Endodermal cell (in vitro differentiated cells): Measurements from ENCODE around the gene MACROD2. TPM values are rescaled to one million over a fixed set of nuclear protein-coding genes. Genes with fewer than 3 reads are reported as not detected.

ENCODE experiments used
- DNase-seq: peaks from one replicate; pipeline ENCODE4 v3.0.0-alpha.2; 2017
- H3K27ac ChIP-seq: 2 replicates; pipeline ENCODE4 v1.5.1; 2013; ENCODE audit warnings: mild to moderate bottlenecking, low read depth, low read length, moderate library complexity
- H3K27me3 ChIP-seq: 2 replicates; pipeline ENCODE4 v1.6.1; 2013; ENCODE audit warnings: mild to moderate bottlenecking, low read length, moderate library complexity; ENCODE audit not compliant: insufficient read depth, control insufficient read depth, poor library complexity, severe bottlenecking
- H3K36me3 ChIP-seq: 2 replicates; pipeline ENCODE4 v1.7.0; 2013; ENCODE audit warnings: mild to moderate bottlenecking, low read length, moderate library complexity; ENCODE audit not compliant: control insufficient read depth, insufficient read depth
- H3K4me1 ChIP-seq: one replicate; pipeline ENCODE4 v1.7.0; 2013; ENCODE audit warnings: low read length; ENCODE audit not compliant: control insufficient read depth, insufficient read depth
- H3K4me3 ChIP-seq: 2 replicates; pipeline ENCODE4 v1.5.1; 2013; ENCODE audit warnings: mild to moderate bottlenecking, low read length, moderate library complexity
- H3K9ac ChIP-seq: 2 replicates; pipeline ENCODE4 v1.6.1; 2013; ENCODE audit warnings: mild to moderate bottlenecking, low read length, moderate library complexity; ENCODE audit not compliant: poor library complexity, severe bottlenecking; ENCODE audit errors: extremely low read depth
- H3K9me3 ChIP-seq: 2 replicates; pipeline ENCODE4 v1.6.1; 2013; ENCODE audit warnings: mild to moderate bottlenecking, low read length, moderate library complexity; ENCODE audit not compliant: control insufficient read depth
- H3K27ac Mint-ChIP-seq: 2 replicates; pipeline ENCODE4 v1.8.0; 2020; ENCODE audit warnings: mixed read lengths
- H3K27me3 Mint-ChIP-seq: 2 replicates; pipeline ENCODE4 v1.8.0; 2021; ENCODE audit warnings: mild to moderate bottlenecking, mixed read lengths; ENCODE audit not compliant: insufficient read depth
- H3K36me3 Mint-ChIP-seq: 2 replicates; pipeline ENCODE4 v1.8.0; 2020; ENCODE audit warnings: low read depth, mixed read lengths
- H3K4me1 Mint-ChIP-seq: 2 replicates; pipeline ENCODE4 v1.8.0; 2020; ENCODE audit warnings: mixed read lengths
- H3K4me3 Mint-ChIP-seq: 2 replicates; pipeline ENCODE4 v1.8.0; 2020; ENCODE audit warnings: mild to moderate bottlenecking, moderate library complexity, mixed read lengths
- H3K9me3 Mint-ChIP-seq: 2 replicates; pipeline ENCODE4 v1.8.0; 2020; ENCODE audit warnings: mild to moderate bottlenecking, mixed read lengths
- WGBS, 2 experiments: methylation state at CpG; one replicate each; pipeline versions ENCODE4 v1.1.5 to v1.1.7; 2013; ENCODE audit warnings: missing lambda C conversion rate in 2 of 2, mixed read lengths in 1 of 2; ENCODE audit not compliant: insufficient coverage in 1 of 2, insufficient read length in 1 of 2; 5-methylcytosine and 5-hydroxymethylcytosine counted together
- total RNA-seq, 2 donors: library from RNA; stranded (reverse); fragmentation: NEBNext Ultra II Directional in 1 of 2; extraction: Animal tissue kit (Norgen Biotek cat#: 25700) in 1 of 2; gene quantifications; 2 replicates in 1 of 2; 3 replicates in 1 of 2; pipeline ENCODE4 v1.2.1, GENCODE V29; 2021
- TF ChIP-seq, protein P1 (sequence below): fragments of 200-600 bp; sonication (generic); conservative IDR thresholded peaks from 2 replicates; pipeline ENCODE4 v1.5.0; 2021; ENCODE audit warnings: antibody characterized with exemption, mild to moderate bottlenecking

Gene MACROD2
- total RNA-seq, 2 donors from 2014 or later: 2.3 to 4.8 TPM

DNA sequence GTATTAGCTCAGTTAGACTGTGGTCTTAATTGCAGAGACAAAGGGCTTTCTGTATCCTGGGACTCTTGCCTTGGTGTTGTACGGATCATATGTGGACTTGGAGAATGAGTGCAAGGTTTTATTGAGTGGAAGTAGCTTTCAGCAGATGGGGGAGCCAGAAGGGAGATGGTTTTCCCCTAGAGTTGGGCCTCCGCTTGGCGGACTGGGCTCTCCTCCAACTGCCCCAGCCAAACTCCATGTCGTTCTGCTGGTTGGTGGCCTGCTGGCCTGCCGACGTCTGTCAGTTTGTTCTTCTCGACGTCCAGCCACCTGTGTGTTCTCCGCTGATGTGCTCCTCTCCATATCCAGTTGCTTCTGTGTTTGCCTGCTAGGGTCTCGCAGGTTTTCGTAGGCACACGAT, 531.6 kb downstream of the MACROD2 start:
- H3K9me3 Mint-ChIP-seq: no peaks in the 10 kb centered on the region
- 94 to 96% methylated on average over 9 to 12 of the region's 12 CpGs for WGBS, 2 experiments
- H3K27me3 ChIP-seq: no peaks in the 10 kb centered on the region
- no peak overlapping the region for H3K4me3 Mint-ChIP-seq
- TF ChIP-seq, protein P1, sequence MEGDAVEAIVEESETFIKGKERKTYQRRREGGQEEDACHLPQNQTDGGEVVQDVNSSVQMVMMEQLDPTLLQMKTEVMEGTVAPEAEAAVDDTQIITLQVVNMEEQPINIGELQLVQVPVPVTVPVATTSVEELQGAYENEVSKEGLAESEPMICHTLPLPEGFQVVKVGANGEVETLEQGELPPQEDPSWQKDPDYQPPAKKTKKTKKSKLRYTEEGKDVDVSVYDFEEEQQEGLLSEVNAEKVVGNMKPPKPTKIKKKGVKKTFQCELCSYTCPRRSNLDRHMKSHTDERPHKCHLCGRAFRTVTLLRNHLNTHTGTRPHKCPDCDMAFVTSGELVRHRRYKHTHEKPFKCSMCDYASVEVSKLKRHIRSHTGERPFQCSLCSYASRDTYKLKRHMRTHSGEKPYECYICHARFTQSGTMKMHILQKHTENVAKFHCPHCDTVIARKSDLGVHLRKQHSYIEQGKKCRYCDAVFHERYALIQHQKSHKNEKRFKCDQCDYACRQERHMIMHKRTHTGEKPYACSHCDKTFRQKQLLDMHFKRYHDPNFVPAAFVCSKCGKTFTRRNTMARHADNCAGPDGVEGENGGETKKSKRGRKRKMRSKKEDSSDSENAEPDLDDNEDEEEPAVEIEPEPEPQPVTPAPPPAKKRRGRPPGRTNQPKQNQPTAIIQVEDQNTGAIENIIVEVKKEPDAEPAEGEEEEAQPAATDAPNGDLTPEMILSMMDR: no peak
- no peaks in the 10 kb centered on the region for H3K36me3 Mint-ChIP-seq
- no peaks in the 10 kb centered on the region for H3K9me3 ChIP-seq
- no peak for DNase-seq
- H3K27ac ChIP-seq: no peak overlapping the region
- no peak overlapping the region for H3K9ac ChIP-seq
- no peak overlapping the region for H3K4me3 ChIP-seq
- H3K4me1 ChIP-seq: peaks cover 4% of the 10 kb centered on the region
- peaks cover 10% of the 10 kb centered on the region for H3K4me1 Mint-ChIP-seq
- no peak overlapping the region for H3K27ac Mint-ChIP-seq
- H3K36me3 ChIP-seq: no peaks in the 10 kb centered on the region
- H3K27me3 Mint-ChIP-seq: no peaks in the 10 kb centered on the region

DNA sequence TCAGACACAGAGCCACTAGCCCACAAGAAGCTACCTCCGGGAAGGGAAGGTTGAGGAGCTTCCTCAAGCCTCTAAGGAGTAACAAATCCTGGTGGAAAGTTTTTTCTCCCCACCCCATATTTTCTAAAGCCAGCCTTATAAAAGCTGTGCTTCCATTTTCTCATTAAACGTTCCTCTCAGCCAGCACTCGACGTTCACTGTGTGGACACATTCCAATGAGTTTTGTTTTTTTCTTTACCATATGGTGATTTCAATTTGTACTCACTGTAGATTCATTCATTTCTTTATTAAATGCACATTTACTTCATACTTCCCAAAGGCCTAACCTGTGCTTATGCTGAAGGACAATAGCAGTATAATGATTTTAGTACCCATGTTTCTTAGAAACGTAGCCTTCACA, 536.5 kb downstream of the MACROD2 start:
- no peaks in the 10 kb centered on the region for H3K9me3 ChIP-seq
- no peak overlapping the region for H3K4me3 ChIP-seq
- Mint-ChIP-seq H3K27me3 (no peaks in the 10 kb centered on the region), H3K4me1 (peaks cover 5% of the 10 kb centered on the region), H3K36me3 (no peaks in the 10 kb centered on the region), H3K27ac (no peak overlapping the region), H3K9me3 (no peaks in the 10 kb centered on the region), H3K4me3 (no peak overlapping the region)
- DNase-seq: no peak
- WGBS, 2 experiments: 97 to 100% methylated on average over 1 to 5 of the region's 5 CpGs
- no peaks in the 10 kb centered on the region for H3K27me3 ChIP-seq
- no peak overlapping the region for H3K27ac ChIP-seq
- peaks cover 4% of the 10 kb centered on the region for H3K4me1 ChIP-seq
- TF ChIP-seq, protein P1: no peak
- no peak overlapping the region for H3K9ac ChIP-seq
- no peaks in the 10 kb centered on the region for H3K36me3 ChIP-seq

DNA sequence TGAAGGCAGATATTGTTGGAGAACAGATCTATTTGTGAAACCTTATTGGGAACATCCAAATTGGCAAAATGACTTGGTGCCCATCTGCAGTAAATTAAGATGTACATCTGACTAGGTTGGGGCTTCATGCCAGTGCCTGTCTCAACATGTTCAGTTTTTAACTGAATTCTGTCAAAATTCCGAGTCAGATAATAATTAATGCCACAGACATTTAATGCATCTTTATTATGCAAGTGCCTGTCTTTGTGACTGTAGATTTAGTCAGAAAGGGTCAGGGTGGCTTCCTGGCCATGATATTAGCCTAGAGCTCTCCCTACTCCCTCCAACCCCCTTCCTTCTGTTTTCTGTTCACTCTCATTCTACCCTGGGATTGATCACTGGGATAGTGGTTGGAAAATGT, 541.4 kb downstream of the MACROD2 start:
- H3K4me3 Mint-ChIP-seq: no peak overlapping the region
- Histone ChIP-seq H3K4me1 (no peaks in the 10 kb centered on the region), H3K9me3 (no peaks in the 10 kb centered on the region), H3K27ac (no peak overlapping the region), H3K9ac (no peak overlapping the region), H3K27me3 (no peaks in the 10 kb centered on the region), H3K4me3 (no peak overlapping the region), H3K36me3 (no peaks in the 10 kb centered on the region)
- H3K4me1 Mint-ChIP-seq: no peaks in the 10 kb centered on the region
- H3K9me3 Mint-ChIP-seq: no peaks in the 10 kb centered on the region
- WGBS, 2 experiments: 82 to 100% methylated on average over 1 of the region's 1 CpG
- no peak for DNase-seq
- no peaks in the 10 kb centered on the region for H3K27me3 Mint-ChIP-seq
- no peak overlapping the region for H3K27ac Mint-ChIP-seq
- TF ChIP-seq, protein P1: no peak
- no peaks in the 10 kb centered on the region for H3K36me3 Mint-ChIP-seq
